HG03103 (cell line): ENCODE data around the gene USP34.

Experiments used
- ATAC-seq: cut with Tn5 transposase; IDR thresholded peaks from one replicate; pipeline ENCODE4 v1.9.1; 2021; ENCODE audit warnings: low read depth; ENCODE audit not compliant: unreplicated experiment

The USP34 gene

GRCh38 chr2:61262699-61263098, 208.2 kb downstream of the USP34 start:
- ATAC-seq, result no peak

GRCh38 chr2:61257446-61257845, 213.4 kb downstream of the USP34 start:
- no peak for ATAC-seq

- ATAC-seq, result no peak
Observed at GRCh38 chr2:61255580-61256437, 215.1 kb downstream of the USP34 start.

- ATAC-seq, result no peak
Observed at GRCh38 chr2:61254536-61254935, 216.4 kb downstream of the USP34 start.

GRCh38 chr2:61253136-61253535, 217.8 kb downstream of the USP34 start:
- no peak for ATAC-seq

- no peak for ATAC-seq
Observed at GRCh38 chr2:61252031-61252430, 218.9 kb downstream of the USP34 start.

GRCh38 chr2:61249521-61250071, 221.3 kb downstream of the USP34 start:
- no peak for ATAC-seq

- ATAC-seq, result no peak
Observed at GRCh38 chr2:61247204-61247812, 223.6 kb downstream of the USP34 start.

GRCh38 chr2:61244694-61245093, 226.2 kb downstream of the USP34 start:
- no peak for ATAC-seq

GRCh38 chr2:61241266-61241665, 229.6 kb downstream of the USP34 start:
- ATAC-seq, result no peak

- no peak for ATAC-seq
Observed at GRCh38 chr2:61238219-61239012, 232.5 kb downstream of the USP34 start.

- ATAC-seq, result no peak
Observed at GRCh38 chr2:61235716-61236115, 235.2 kb downstream of the USP34 start.

- ATAC-seq, result no peak
Observed at GRCh38 chr2:61233581-61233980, 237.3 kb downstream of the USP34 start.

GRCh38 chr2:61229936-61230335, 241.0 kb downstream of the USP34 start:
- no peak for ATAC-seq

- no peak for ATAC-seq
Observed at GRCh38 chr2:61222567-61222966, 248.3 kb downstream of the USP34 start.

- no peak for ATAC-seq
Observed at GRCh38 chr2:61221819-61222218, 249.1 kb downstream of the USP34 start.

GRCh38 chr2:61220768-61221167, 250.1 kb downstream of the USP34 start:
- no peak for ATAC-seq

- ATAC-seq, result no peak
Observed at GRCh38 chr2:61218817-61219170, 252.1 kb downstream of the USP34 start.

- no peak for ATAC-seq
Observed at GRCh38 chr2:61218076-61218816, 252.6 kb downstream of the USP34 start.

- no peak for ATAC-seq
Observed at GRCh38 chr2:61214171-61214570, 256.7 kb downstream of the USP34 start.
